Keratinocyte (primary cell): Measurements from ENCODE around the gene TNRC6A.
"Not testable (repeated sequence)": the region's sequence is repeated elsewhere in the genome, so short reads cannot be mapped to it uniquely, and the experiment has no call there.

Experiments
- EZH2 ChIP-seq: IDR thresholded peaks from one replicate; pipeline ENCODE4 v1.6.1; 2012; ENCODE audit warnings: inconsistent platforms, mild to moderate bottlenecking, low read length, moderate library complexity
- TF ChIP-seq, protein P1 (sequence below), 3 experiments: IDR thresholded peaks in 1 of 3; conservative IDR thresholded peaks in 1 of 3; optimal IDR thresholded peaks in 1 of 3; 2 replicates in 2 of 3; 3 replicates in 1 of 3; pipeline versions ENCODE3 to v1.5.1; 2011; ENCODE audit warnings: low read length in 3 of 3, mild to moderate bottlenecking in 3 of 3, moderate library complexity in 2 of 3, control low read depth in 1 of 3, inconsistent platforms in 1 of 3; ENCODE audit not compliant: insufficient read depth in 2 of 3; ENCODE audit errors: extremely low read depth in 1 of 3

DNA sequence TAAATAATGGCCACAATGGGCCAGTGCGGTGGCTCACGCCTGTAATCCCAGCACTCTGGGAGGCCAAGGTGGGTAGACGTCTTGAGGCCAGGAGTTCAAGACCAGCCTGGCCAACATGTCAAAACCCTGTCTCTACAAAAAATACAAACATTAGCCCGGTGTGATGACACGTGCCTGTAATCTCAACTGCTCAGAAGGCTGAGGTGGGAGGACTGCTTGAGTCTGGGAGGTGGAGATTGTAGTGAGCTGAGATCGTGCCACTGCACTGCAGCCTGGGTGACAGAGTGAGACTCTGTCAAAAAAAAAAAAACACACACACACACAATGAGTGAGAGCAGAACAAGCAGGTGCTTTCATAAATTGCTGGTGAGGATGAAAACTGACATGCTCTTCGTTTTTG, 21.7 kb upstream of the TNRC6A start:
- TF ChIP-seq, protein P1, sequence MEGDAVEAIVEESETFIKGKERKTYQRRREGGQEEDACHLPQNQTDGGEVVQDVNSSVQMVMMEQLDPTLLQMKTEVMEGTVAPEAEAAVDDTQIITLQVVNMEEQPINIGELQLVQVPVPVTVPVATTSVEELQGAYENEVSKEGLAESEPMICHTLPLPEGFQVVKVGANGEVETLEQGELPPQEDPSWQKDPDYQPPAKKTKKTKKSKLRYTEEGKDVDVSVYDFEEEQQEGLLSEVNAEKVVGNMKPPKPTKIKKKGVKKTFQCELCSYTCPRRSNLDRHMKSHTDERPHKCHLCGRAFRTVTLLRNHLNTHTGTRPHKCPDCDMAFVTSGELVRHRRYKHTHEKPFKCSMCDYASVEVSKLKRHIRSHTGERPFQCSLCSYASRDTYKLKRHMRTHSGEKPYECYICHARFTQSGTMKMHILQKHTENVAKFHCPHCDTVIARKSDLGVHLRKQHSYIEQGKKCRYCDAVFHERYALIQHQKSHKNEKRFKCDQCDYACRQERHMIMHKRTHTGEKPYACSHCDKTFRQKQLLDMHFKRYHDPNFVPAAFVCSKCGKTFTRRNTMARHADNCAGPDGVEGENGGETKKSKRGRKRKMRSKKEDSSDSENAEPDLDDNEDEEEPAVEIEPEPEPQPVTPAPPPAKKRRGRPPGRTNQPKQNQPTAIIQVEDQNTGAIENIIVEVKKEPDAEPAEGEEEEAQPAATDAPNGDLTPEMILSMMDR (optimal IDR thresholded peaks at IDR 0.05 in 1 of 3, IDR thresholded peaks at IDR 0.05 in 1 of 3, conservative IDR thresholded peaks at IDR 0.05 in 1 of 3; ENCODE audit: extremely low read depth in 1 of 3, insufficient read depth in 2 of 3, low read length in 3 of 3) = not testable (repeated sequence)
- TF ChIP-seq EZH2 = not testable (repeated sequence)
